GM18868 (cell line): ENCODE results near the gene GPR146.
"Not testable (repeated sequence)": the region's sequence is repeated elsewhere in the genome, so short reads cannot be mapped to it uniquely, and the experiment has no call there.

ENCODE experiments used
- ATAC-seq: cut with Tn5 transposase; IDR thresholded peaks from one replicate; pipeline ENCODE4 v1.9.1; 2021; ENCODE audit warnings: mild to moderate bottlenecking, moderate library complexity; ENCODE audit not compliant: unreplicated experiment

Gene GPR146

DNA sequence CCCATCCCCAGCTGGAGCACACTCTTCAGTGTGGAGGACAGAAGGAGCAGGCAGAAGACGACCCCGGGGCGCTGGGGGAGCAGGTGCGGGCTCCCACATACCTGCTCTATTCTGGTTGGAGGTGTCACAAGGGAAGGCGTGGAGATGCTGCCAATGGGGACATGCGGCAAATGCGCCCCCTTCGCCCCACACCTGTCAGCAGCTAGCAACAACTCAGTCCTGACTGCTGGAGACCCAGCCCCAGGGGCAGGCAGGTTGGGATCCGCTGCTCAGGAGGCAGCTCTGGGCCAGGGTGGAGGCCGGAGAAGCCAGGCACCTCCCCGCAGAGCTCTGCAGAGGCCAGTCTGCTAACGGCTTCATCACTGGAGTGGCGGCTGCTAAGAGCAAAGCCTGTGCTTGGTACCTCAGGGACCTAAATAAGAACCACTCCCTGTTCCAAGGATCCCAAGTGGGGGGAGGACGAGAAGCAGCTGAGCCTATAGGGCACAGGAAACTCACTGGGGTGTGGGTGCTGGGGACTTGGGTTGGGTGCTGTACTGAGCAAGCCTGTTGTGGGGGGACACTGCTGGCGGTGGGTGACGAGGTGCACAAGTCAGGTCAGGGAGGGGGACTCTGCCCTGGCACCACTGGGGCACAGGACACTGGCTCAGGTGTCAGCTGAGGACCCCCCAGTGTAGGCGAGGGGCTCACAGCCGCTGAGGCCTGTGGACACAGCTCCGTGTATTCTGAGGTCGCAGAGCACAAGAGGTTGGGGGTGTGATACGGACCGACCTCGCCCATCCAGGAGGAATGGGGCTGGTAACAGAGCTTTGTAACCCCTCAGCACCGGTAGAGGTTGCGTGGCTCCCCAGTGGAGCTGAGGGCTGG, 19.2 kb upstream of the GPR146 start:
- no peak for ATAC-seq

GRCh38 chr7:1025743-1026581, 18.4 kb upstream of the GPR146 start:
- no peak for ATAC-seq

DNA sequence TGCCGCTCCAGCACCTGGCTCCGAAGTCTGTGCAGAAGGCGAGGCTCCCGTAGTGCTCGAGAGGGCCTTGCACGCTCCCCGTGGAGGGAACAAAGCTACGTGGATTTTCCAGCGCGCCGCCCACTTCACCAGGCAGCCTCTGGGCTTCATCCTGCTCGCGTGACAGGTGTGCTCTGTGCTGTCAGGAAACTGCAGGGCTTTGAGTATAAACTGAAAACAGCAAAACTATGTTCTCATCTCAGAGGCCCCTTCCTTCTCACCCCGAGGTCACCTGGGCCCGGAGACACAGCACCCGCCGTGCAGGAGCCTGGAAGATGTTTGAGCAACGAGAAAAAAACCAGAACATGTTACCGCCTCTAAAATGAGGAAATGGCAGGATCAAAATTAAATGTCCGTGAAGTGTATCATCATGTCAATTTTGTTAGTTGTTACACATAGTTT, 17.6 kb upstream of the GPR146 start:
- ATAC-seq = no peak

- ATAC-seq = peak; percentile 1
These were observed 16.9 kb upstream of the GPR146 start for GRCh38 chr7:1027242-1028043.

DNA sequence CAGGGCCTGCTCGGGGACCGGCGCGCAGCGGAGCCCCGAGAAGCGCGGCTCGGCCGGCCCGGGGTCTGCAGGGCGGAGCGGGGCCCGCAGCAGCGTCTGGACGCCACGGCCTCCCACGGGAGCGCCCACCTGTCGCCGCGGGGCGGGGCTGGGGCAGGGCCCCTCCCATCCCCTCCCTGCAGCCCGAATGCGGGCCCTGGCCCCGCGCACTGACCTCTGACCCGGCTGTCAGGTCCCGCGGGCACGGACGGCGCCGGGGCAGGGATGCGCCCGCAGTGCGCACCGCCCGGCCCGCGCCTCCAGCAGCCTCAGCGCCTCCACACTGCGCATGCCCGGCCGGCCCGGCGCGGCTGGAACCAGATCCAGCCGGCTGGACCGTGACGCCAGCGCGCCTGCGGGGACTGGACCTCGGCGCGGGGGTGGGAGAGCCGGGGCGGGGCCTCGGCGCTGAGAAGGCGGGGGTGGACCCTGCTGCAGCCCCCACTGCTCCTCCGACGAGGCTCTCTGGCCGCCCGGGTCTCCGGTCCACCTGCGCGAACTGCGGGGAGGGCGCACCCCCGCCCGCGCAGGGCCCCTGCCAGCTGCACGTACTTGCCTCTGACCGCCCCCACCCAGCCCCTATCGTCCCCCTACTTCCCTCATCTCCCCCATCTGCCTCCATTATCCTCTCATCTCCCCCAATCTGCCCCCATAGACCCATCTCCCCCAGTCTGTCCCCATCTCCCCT, 16.1 kb upstream of the GPR146 start:
- ATAC-seq = peak; percentile 44

- ATAC-seq = peak; percentile 30
These were observed 15.3 kb upstream of the GPR146 start for GRCh38 chr7:1028775-1029636.

DNA sequence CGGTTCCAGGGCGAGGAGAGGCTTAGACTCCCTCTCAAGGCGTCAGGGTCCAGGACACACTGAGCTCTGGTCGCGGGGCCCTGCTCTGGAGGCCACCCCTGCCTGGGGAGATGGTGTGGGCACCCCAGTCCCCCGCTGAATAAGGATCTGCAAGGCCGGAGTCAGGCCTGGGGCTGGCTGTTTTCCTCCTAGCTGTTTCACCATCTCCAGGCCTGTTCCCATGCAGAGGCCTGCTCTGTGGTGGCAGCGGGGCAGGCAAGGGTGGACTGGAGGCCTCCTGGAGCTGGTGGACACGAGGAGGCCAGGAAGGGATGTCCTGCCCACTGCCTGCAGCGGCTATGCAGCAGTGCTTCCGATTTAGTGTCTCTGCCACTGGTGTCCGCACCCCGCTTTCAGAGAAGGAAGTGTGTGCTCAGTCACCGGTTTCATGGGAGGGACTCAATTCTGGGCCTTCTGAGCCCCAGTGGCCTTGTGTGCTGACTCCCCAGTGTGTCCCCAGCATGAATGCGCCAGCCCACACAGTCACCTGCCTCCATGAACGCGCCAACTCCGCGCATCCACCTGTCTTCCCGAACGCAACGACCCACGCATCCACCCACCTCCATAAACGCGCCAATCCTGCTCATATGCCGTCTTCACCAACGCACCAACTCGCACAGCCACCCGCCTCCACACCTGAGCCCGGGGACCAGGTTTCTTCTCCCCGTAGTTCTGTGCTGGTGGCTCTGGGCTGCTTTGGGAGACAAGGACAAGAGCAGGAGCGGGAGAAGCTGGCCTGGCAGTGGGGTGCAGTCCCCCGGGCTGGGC, 14.5 kb upstream of the GPR146 start:
- ATAC-seq = no peak

GRCh38 chr7:1030444-1031070, 13.8 kb upstream of the GPR146 start:
- no peak for ATAC-seq

- no peak for ATAC-seq
These were observed 12.5 kb upstream of the GPR146 start for GRCh38 chr7:1031716-1032455.

DNA sequence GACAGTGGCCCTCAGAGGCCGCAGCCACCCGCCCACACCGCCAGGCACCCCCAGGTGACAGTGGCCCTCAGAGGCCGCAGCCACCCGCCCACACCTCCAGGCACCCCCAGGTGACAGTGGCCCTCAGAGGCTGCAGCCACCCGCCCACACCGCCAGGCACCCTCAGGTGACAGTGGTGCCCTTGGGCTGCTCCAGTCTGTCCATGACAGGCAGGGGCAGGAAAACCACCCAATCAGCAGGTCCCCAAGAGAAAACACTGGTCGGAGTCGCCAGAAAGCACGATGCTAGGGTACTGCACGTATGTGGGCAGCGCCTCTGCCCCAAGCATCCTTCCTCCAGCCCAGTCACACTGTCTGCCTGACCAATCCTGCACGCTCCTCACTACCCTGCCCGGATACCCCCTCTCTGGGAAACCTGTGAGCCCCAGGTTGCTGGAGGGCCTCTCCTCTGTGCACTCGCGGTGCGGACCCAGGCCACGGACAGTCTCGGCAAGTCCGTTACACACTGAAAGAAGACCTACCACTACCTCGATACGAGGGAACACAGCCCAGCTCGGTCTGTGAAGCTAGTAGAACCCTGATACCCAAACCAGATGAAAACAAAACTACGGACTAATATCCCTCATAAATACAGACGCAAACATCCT, 11.7 kb upstream of the GPR146 start:
- no peak for ATAC-seq

GRCh38 chr7:1033546-1034145, 10.7 kb upstream of the GPR146 start:
- ATAC-seq = no peak

- ATAC-seq = not testable (repeated sequence)
These were observed 9.6 kb upstream of the GPR146 start for GRCh38 chr7:1034769-1035168.

DNA sequence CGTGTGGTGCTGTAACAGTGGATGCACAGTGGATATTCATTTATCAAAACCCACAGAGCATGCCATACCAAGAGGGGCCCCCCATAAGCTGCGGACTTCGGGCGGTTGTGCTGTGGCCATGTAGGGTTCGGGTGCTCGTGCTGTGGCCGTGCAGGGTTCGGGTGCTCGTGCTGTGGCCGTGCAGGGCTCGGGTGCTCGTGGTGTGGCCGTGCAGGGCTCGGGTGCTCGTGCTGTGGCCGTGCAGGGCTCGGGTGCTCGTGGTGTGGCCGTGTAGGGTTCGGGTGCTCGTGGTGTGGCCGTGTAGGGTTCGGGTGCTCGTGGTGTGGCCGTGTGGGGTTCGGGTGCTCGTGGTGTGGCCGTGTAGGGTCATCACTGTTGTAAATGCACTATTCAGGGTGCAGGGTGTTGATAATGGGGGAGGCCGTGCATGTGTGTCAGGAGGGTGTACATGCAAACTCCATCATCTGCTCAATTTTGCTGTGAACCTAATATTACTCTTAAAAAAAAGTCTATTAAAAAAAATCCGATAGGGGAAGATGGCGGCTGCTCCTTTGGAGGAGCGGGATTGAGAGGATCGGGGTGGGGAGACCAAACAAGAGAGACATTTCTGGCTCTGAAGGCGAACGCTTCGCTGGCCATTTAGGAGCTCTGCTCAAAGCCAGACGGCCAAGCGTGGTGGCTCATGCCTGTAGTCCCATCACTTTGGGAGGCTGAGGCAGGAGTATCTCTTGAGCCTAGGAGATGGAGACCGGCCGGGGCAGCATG, 8.0 kb upstream of the GPR146 start:
- ATAC-seq = not testable (repeated sequence)

- not testable (repeated sequence) for ATAC-seq
These were observed 4.1 kb upstream of the GPR146 start for GRCh38 chr7:1040233-1040632.

DNA sequence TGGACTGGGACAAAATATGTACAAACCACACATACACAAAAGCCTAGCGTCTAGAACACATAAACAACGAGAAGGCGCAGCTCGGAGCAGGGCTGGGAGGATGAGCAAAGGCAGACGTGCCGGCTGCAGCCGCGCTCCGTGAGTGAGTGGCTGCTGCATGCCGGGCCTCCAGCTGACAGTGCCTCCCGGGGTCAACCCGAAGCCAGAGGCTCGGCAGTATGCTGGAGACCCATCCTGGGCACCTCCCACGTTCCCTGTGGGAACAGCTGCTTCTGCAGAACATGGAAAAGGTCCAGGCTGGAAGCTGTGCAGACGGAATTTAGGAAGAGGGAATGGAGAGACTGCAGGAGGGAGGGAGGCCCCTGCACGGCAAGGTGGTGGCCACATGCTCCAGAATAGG, 3.6 kb upstream of the GPR146 start:
- no peak for ATAC-seq
